HFFc6 (cell line): Measurements from ENCODE around the gene CFI. TPM values are rescaled to one million over a fixed set of nuclear protein-coding genes. Genes with fewer than 3 reads are reported as not detected.

Experiments used
- DNase-seq: peaks from one replicate; pipeline ENCODE4 v3.0.0-alpha.2; 2018
- H3K27ac Mint-ChIP-seq: 2 replicates; pipeline ENCODE4 v1.8.0; 2020; ENCODE audit warnings: mild to moderate bottlenecking, mixed read lengths
- H3K27me3 Mint-ChIP-seq: 2 replicates; pipeline ENCODE4 v1.8.0; 2021; ENCODE audit warnings: mild to moderate bottlenecking, moderate library complexity, mixed read lengths; ENCODE audit not compliant: insufficient read depth
- H3K36me3 Mint-ChIP-seq: 2 replicates; pipeline ENCODE4 v1.8.0; 2021; ENCODE audit warnings: low read depth, mixed read lengths
- H3K4me1 Mint-ChIP-seq: 2 replicates; pipeline ENCODE4 v1.8.0; 2020; ENCODE audit warnings: low read depth, mixed read lengths
- H3K4me3 Mint-ChIP-seq: 2 replicates; pipeline ENCODE4 v1.8.0; 2020; ENCODE audit warnings: mild to moderate bottlenecking, moderate library complexity, mixed read lengths
- H3K9me3 Mint-ChIP-seq: 2 replicates; pipeline ENCODE4 v1.8.0; 2020; ENCODE audit warnings: mild to moderate bottlenecking, mixed read lengths
- total RNA-seq, 6 experiments: library from RNA; stranded (reverse); fragmentation: NEBNext Ultra II Directional; extraction: Animal tissue kit (Norgen Biotek cat#: 25700); gene quantifications; 2 replicates in 1 of 6; 3 replicates in 5 of 6; pipeline ENCODE4 v1.2.3, GENCODE V29; 2021
- TF ChIP-seq, protein P1 (sequence below): fragments of 200-600 bp; sonication (generic); IDR thresholded peaks from 2 replicates; pipeline ENCODE4 v1.5.0; 2021; ENCODE audit warnings: antibody characterized with exemption, mild to moderate bottlenecking

The CFI gene
- total RNA-seq, 6 experiments from 2014 or later = not detected

DNA sequence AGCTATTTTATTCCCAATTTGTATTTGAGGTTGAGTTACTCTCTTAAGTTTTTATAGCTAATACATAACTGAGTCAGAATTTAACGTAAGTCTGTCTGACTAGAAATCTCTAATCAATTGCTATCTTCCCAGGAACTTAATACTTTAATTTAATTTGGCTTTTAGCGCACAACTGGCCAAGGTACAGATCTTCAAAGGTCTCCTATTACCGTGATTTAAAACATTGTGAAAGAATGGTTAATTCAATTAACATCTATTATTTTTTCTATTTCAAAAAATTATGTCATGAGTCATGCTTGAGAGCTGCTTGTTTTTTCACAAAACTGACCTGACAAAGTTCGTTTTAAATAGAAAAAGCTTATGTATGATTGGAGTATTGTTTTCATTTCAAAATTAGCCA is 49.9 kb downstream of the CFI start:
- no peak for DNase-seq
- H3K9me3 Mint-ChIP-seq = no peaks in the 10 kb centered on the region

DNA sequence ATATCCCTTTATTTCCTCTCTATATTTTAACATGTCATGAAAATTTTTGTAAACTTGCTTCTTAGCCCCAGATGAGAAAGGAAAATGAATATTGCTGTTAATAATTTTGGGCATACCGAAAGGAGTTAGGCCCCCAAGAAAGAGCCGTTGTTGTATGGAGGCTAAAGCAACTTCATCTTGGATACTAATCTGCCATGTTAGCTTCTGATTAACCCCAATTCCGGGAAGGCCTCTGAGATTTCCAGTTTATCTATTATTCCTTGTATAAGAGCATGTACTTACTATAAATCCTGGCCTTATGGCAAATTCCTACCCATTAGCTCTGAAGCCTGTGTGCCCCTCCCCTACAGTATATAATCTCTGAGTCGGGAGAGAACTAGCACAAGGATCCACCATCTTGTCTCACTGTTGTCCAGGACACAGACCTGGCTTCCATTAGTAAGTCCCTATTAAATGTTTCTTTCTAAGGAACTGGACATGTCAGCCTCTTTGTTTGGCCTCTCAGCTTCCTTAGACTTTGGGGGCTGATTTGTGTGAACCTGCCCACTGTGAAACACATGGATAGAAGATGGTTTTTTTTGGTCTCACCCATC is 51.1 kb downstream of the CFI start:
- Mint-ChIP-seq H3K4me3 (no peak overlapping the region), H3K36me3 (no peaks in the 10 kb centered on the region), H3K27me3 (peaks cover 4% of the 10 kb centered on the region), H3K27ac (no peak overlapping the region), H3K9me3 (no peaks in the 10 kb centered on the region), H3K4me1 (no peaks in the 10 kb centered on the region)
- DNase-seq = no peak
- TF ChIP-seq, protein P1, sequence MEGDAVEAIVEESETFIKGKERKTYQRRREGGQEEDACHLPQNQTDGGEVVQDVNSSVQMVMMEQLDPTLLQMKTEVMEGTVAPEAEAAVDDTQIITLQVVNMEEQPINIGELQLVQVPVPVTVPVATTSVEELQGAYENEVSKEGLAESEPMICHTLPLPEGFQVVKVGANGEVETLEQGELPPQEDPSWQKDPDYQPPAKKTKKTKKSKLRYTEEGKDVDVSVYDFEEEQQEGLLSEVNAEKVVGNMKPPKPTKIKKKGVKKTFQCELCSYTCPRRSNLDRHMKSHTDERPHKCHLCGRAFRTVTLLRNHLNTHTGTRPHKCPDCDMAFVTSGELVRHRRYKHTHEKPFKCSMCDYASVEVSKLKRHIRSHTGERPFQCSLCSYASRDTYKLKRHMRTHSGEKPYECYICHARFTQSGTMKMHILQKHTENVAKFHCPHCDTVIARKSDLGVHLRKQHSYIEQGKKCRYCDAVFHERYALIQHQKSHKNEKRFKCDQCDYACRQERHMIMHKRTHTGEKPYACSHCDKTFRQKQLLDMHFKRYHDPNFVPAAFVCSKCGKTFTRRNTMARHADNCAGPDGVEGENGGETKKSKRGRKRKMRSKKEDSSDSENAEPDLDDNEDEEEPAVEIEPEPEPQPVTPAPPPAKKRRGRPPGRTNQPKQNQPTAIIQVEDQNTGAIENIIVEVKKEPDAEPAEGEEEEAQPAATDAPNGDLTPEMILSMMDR = no peak

More for the DNA sequence above, 49.9 kb downstream of the CFI start:
- H3K36me3 Mint-ChIP-seq = no peaks in the 10 kb centered on the region
- TF ChIP-seq, protein P1 = no peak
- no peak overlapping the region for H3K4me3 Mint-ChIP-seq
- no peak overlapping the region for H3K27ac Mint-ChIP-seq
- peaks cover 4% of the 10 kb centered on the region for H3K27me3 Mint-ChIP-seq
- H3K4me1 Mint-ChIP-seq = no peaks in the 10 kb centered on the region

DNA sequence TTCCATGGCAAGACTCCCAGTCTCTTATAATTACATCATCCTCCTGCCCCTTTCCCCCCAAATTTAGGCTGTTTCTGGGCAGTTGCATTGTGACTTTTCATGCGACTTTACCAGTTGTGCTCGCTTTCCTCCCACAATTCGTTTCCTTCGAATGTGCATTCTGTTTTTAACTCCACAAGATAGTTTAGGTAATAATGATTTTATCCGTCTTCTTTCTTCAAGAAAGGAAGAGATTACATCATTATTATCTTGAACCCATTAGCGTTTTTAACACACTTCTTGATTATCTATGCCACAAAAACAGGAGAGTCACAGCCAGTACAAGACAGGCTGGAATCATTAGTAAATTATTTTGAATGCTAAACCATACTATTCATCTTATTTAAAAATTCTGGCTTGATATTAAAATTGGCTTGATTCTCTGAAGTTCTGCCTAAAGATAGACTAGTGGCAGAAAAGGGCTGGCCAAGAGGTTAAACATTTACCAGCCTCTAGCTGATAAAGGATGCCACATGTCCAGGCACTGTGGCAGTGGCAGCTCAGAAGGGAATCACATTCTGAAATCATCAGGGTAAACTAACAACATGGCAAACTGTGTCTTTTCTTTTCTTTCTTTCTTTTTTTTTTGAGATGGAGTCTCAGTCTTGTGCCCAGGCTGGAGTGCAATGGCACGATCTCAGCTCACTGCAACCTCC is 52.3 kb downstream of the CFI start:
- H3K4me3 Mint-ChIP-seq = no peak overlapping the region
- H3K36me3 Mint-ChIP-seq = no peaks in the 10 kb centered on the region
- TF ChIP-seq, protein P1 = no peak
- no peaks in the 10 kb centered on the region for H3K9me3 Mint-ChIP-seq
- peaks cover 7% of the 10 kb centered on the region for H3K27me3 Mint-ChIP-seq
- no peak overlapping the region for H3K27ac Mint-ChIP-seq
- DNase-seq = no peak
- H3K4me1 Mint-ChIP-seq = no peaks in the 10 kb centered on the region

DNA sequence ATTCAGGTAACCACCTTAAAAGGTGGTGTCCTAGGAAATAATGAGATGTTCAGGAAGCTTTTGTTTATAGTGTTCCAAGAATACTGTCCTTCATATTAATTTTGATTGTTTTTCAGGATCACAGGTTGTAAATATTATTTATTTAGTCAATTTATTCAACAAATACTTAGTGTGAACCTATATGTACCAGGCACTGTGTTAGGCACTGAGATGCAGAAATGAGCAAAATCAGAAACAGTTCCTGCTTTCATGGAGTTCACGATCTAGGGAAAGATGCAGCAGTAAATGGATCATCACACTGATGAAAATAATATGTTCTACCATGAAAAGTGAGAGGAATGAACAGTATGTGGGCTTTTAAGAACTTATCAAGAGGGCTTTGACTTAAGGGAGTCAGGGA is 53.7 kb downstream of the CFI start:
- Mint-ChIP-seq H3K27me3 (peaks cover 9% of the 10 kb centered on the region), H3K4me3 (no peak overlapping the region), H3K27ac (no peak overlapping the region), H3K9me3 (no peaks in the 10 kb centered on the region), H3K4me1 (no peaks in the 10 kb centered on the region), H3K36me3 (no peaks in the 10 kb centered on the region)
- no peak for DNase-seq
- TF ChIP-seq, protein P1 = no peak

DNA sequence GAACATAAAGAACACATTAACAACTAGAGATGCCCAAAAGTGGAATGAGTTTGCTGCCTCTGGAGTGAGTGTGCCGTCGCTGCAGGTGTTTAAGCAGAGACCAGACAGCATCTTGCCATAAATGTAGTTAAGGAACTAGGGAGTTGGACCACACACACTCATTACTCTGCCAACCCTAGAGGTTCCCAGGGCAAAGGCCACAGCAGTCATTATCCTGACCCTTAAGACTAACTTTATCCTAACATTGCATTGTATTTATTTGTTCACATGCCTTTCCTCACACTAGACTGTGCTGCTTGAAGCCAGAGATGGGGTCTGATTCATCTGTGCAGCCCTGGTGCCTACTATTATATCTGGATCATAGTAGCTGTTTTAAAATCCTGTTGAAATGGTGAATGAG is 55.1 kb downstream of the CFI start:
- Mint-ChIP-seq H3K27me3 (peaks cover 14% of the 10 kb centered on the region), H3K9me3 (no peaks in the 10 kb centered on the region), H3K27ac (no peak overlapping the region), H3K36me3 (no peaks in the 10 kb centered on the region), H3K4me3 (no peak overlapping the region), H3K4me1 (no peaks in the 10 kb centered on the region)
- TF ChIP-seq, protein P1 = no peak
- DNase-seq = no peak
